GM19099 (cell line): ENCODE results near the gene APCDD1.

Source experiments
- POLR2A ChIP-seq: IDR thresholded peaks from 3 replicates; pipeline ENCODE4 v1.6.1; 2011; ENCODE audit warnings: low read depth; ENCODE audit not compliant: insufficient read length; ENCODE audit errors: extremely low read depth

The APCDD1 gene

GRCh38 chr18:10470429-10470828 is 16.0 kb downstream of the APCDD1 start:
- no peak for TF ChIP-seq POLR2A

GRCh38 chr18:10471574-10471973 is 17.1 kb downstream of the APCDD1 start:
- TF ChIP-seq POLR2A, result no peak

- no peak for TF ChIP-seq POLR2A
Measured at GRCh38 chr18:10473132-10473531, 18.7 kb downstream of the APCDD1 start.

- no peak for TF ChIP-seq POLR2A
Measured at GRCh38 chr18:10474309-10474708, 19.9 kb downstream of the APCDD1 start.

GRCh38 chr18:10475276-10475653 is 20.8 kb downstream of the APCDD1 start:
- TF ChIP-seq POLR2A, result no peak

GRCh38 chr18:10475654-10476291 is 21.3 kb downstream of the APCDD1 start:
- TF ChIP-seq POLR2A, result no peak

GRCh38 chr18:10476338-10476791 is 21.9 kb downstream of the APCDD1 start:
- TF ChIP-seq POLR2A, result no peak

- no peak for TF ChIP-seq POLR2A
Measured at GRCh38 chr18:10477121-10477862, 22.9 kb downstream of the APCDD1 start.

- no peak for TF ChIP-seq POLR2A
Measured at GRCh38 chr18:10477863-10478260, 23.4 kb downstream of the APCDD1 start.

GRCh38 chr18:10481831-10482230 is 27.4 kb downstream of the APCDD1 start:
- no peak for TF ChIP-seq POLR2A

GRCh38 chr18:10482363-10482984 is 28.0 kb downstream of the APCDD1 start:
- no peak for TF ChIP-seq POLR2A

GRCh38 chr18:10482985-10483949 is 28.8 kb downstream of the APCDD1 start:
- TF ChIP-seq POLR2A, result peak; percentile 44

GRCh38 chr18:10485475-10485874 is 31.0 kb downstream of the APCDD1 start:
- TF ChIP-seq POLR2A, result no peak

GRCh38 chr18:10486362-10486761 is 31.9 kb downstream of the APCDD1 start:
- TF ChIP-seq POLR2A, result no peak

GRCh38 chr18:10487154-10487553 is 32.7 kb downstream of the APCDD1 start:
- no peak for TF ChIP-seq POLR2A
